HG03097 (cell line): Measurements from ENCODE around the gene PYROXD2.
"Not testable (repeated sequence)": the region's sequence is repeated elsewhere in the genome, so short reads cannot be mapped to it uniquely, and the experiment has no call there.

Experiments used
- ATAC-seq: cut with Tn5 transposase; IDR thresholded peaks from one replicate; pipeline ENCODE4 v1.9.1; 2021; ENCODE audit not compliant: unreplicated experiment, low FRiP score

Gene PYROXD2

GRCh38 chr10:98370831-98371820, 43.9 kb downstream of the PYROXD2 start:
- ATAC-seq = no peak

- no peak for ATAC-seq
These were observed 45.2 kb downstream of the PYROXD2 start for GRCh38 chr10:98369801-98370200.

GRCh38 chr10:98368644-98369043, 46.3 kb downstream of the PYROXD2 start:
- no peak for ATAC-seq

- no peak for ATAC-seq
These were observed 47.2 kb downstream of the PYROXD2 start for GRCh38 chr10:98367604-98368451.

- ATAC-seq = no peak
These were observed 48.9 kb downstream of the PYROXD2 start for GRCh38 chr10:98366062-98366530.

- ATAC-seq = no peak
These were observed 49.4 kb downstream of the PYROXD2 start for GRCh38 chr10:98365406-98366061.

- no peak for ATAC-seq
These were observed 50.4 kb downstream of the PYROXD2 start for GRCh38 chr10:98364432-98365102.

GRCh38 chr10:98363220-98363619, 51.8 kb downstream of the PYROXD2 start:
- no peak for ATAC-seq

GRCh38 chr10:98361131-98362025, 53.6 kb downstream of the PYROXD2 start:
- ATAC-seq = peak; percentile 96

- no peak for ATAC-seq
These were observed 57.7 kb downstream of the PYROXD2 start for GRCh38 chr10:98357194-98357822.

- ATAC-seq = no peak
These were observed 60.5 kb downstream of the PYROXD2 start for GRCh38 chr10:98354491-98354890.

GRCh38 chr10:98353170-98353569, 61.8 kb downstream of the PYROXD2 start:
- no peak for ATAC-seq

- no peak for ATAC-seq
These were observed 63.1 kb downstream of the PYROXD2 start for GRCh38 chr10:98351831-98352402.

GRCh38 chr10:98349508-98349922, 65.5 kb downstream of the PYROXD2 start:
- ATAC-seq = no peak

GRCh38 chr10:98346847-98347246, 68.1 kb downstream of the PYROXD2 start:
- ATAC-seq = no peak

- ATAC-seq = no peak
These were observed 70.4 kb downstream of the PYROXD2 start for GRCh38 chr10:98344589-98345038.

- not testable (repeated sequence) for ATAC-seq
These were observed 73.3 kb downstream of the PYROXD2 start for GRCh38 chr10:98341701-98342100.

GRCh38 chr10:98340940-98341310, 74.1 kb downstream of the PYROXD2 start:
- no peak for ATAC-seq
